SK-N-SH (cell line): Measurements from ENCODE around the gene NTMT1. TPM values are rescaled to one million over a fixed set of nuclear protein-coding genes. Genes with fewer than 3 reads are reported as not detected.

Experiments
- CTCF ChIP-seq: fragments of 200-600 bp; sonication (generic); IDR thresholded peaks from 2 replicates; pipeline ENCODE4 v1.6.1; 2017; ENCODE audit warnings: antibody characterized with exemption, mild to moderate bottlenecking, moderate library complexity
- ELF1 ChIP-seq: IDR thresholded peaks from 2 replicates; pipeline ENCODE4 v1.4.0; 2012
- FOSL2 ChIP-seq: IDR thresholded peaks from 2 replicates; pipeline ENCODE4 v1.4.0; 2012; ENCODE audit warnings: low read depth, mild to moderate bottlenecking, moderate library complexity, borderline replicate concordance
- FOXJ3 ChIP-seq: sonication (generic); formaldehyde crosslinking; IDR thresholded peaks from 2 replicates; pipeline ENCODE4 v1.5.1; 2020; ENCODE audit warnings: mild to moderate bottlenecking, missing genetic modification reagents
- FOXM1 ChIP-seq: IDR thresholded peaks from 2 replicates; pipeline ENCODE4 v1.4.0; 2012; ENCODE audit warnings: low read depth, mild to moderate bottlenecking
- GABPA ChIP-seq: IDR thresholded peaks from 2 replicates; pipeline ENCODE4 v1.4.0; 2012; ENCODE audit warnings: low read depth, mild to moderate bottlenecking
- JUND ChIP-seq: IDR thresholded peaks from 2 replicates; pipeline ENCODE4 v1.4.0; 2012
- MEF2A ChIP-seq: IDR thresholded peaks from 2 replicates; pipeline ENCODE4 v1.4.0; 2012; ENCODE audit warnings: low read depth, borderline replicate concordance
- NFIC ChIP-seq: IDR thresholded peaks from 2 replicates; pipeline ENCODE4 v1.4.0; 2012; ENCODE audit warnings: borderline replicate concordance
- NRF1 ChIP-seq: IDR thresholded peaks from 2 replicates; pipeline ENCODE4 v1.6.1; 2012; ENCODE audit warnings: low read depth, mild to moderate bottlenecking, low read length
- PBX3 ChIP-seq: IDR thresholded peaks from 2 replicates; pipeline ENCODE4; 2012
- POLR2AphosphoS5 ChIP-seq: IDR thresholded peaks from 2 replicates; pipeline ENCODE4 v1.6.1; 2012; ENCODE audit warnings: low read depth, low read length
- SMC3 ChIP-seq: IDR thresholded peaks from 2 replicates; pipeline ENCODE4 v1.6.1; 2012; ENCODE audit warnings: low read depth, low read length, improper control_type of control experiment
- TAF1 ChIP-seq: IDR thresholded peaks from 2 replicates; pipeline ENCODE4 v1.6.1; 2012; ENCODE audit warnings: low read depth, mild to moderate bottlenecking, low read length, moderate library complexity, borderline replicate concordance
- TCF12 ChIP-seq: IDR thresholded peaks from 2 replicates; pipeline ENCODE4 v1.4.0; 2012
- TEAD4 ChIP-seq: IDR thresholded peaks from 2 replicates; pipeline ENCODE4 v1.4.0; 2012; ENCODE audit warnings: mild to moderate bottlenecking, borderline replicate concordance; ENCODE audit not compliant: insufficient read depth
- polyA plus RNA-seq, 3 experiments: library from polyadenylated mRNA; depleted of rRNA; stranded (reverse); fragments of >200 nt; gene quantifications; 2 replicates each; pipeline ENCODE4 v1.2.3, GENCODE V29; 2012
- TF ChIP-seq, protein P1 (sequence below): fragments of 150-350 bp; IDR thresholded peaks from 2 replicates; pipeline ENCODE4 v1.6.1; 2017; ENCODE audit warnings: antibody characterized with exemption, low read length, low read depth, borderline replicate concordance
- TF ChIP-seq, protein P2 (sequence below): IDR thresholded peaks from 2 replicates; pipeline ENCODE4 v1.4.0; 2012; ENCODE audit warnings: low read depth, borderline replicate concordance

Gene NTMT1
- polyA plus RNA-seq, 1 of the 3 experiments (the other 2 are of a cell fraction), result 78.3 TPM

GRCh38 chr9:129641750-129642585 is 16.0 kb downstream of the NTMT1 start, which contains the start of gene ASB6 (continued):
- TF ChIP-seq FOSL2 (no peak), TEAD4 (no peak), ELF1 (no peak; the same call in none of the 2 replicates), FOXJ3 (CRISPR knock-in tag) (no peak), GABPA (peak; percentile 95), MEF2A (no peak), JUND (no peak), TAF1 (peak; percentile 90), SMC3 (peak; percentile 90), TCF12 (peak; percentile 38; the same call in 1 of the 2 replicates), NRF1 (peak; percentile 46), FOXM1 (no peak), POLR2AphosphoS5 (peak; percentile 52), CTCF (peak; percentile 87), NFIC (no peak; the same call in 1 of the 2 replicates), PBX3 (0 out of 2 replicates have a peak, but pooled peaks have one; percentile 17)
- TF ChIP-seq, protein P1, sequence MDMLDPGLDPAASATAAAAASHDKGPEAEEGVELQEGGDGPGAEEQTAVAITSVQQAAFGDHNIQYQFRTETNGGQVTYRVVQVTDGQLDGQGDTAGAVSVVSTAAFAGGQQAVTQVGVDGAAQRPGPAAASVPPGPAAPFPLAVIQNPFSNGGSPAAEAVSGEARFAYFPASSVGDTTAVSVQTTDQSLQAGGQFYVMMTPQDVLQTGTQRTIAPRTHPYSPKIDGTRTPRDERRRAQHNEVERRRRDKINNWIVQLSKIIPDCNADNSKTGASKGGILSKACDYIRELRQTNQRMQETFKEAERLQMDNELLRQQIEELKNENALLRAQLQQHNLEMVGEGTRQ, result no peak
- TF ChIP-seq, protein P2, sequence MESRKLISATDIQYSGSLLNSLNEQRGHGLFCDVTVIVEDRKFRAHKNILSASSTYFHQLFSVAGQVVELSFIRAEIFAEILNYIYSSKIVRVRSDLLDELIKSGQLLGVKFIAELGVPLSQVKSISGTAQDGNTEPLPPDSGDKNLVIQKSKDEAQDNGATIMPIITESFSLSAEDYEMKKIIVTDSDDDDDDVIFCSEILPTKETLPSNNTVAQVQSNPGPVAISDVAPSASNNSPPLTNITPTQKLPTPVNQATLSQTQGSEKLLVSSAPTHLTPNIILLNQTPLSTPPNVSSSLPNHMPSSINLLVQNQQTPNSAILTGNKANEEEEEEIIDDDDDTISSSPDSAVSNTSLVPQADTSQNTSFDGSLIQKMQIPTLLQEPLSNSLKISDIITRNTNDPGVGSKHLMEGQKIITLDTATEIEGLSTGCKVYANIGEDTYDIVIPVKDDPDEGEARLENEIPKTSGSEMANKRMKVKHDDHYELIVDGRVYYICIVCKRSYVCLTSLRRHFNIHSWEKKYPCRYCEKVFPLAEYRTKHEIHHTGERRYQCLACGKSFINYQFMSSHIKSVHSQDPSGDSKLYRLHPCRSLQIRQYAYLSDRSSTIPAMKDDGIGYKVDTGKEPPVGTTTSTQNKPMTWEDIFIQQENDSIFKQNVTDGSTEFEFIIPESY, result no peak
